Gastrocnemius medialis (tissue), 4 donors: ENCODE measurements around the gene MAPK8. TPM values are rescaled to one million over a fixed set of nuclear protein-coding genes. Genes with fewer than 3 reads are reported as not detected.
"Not testable (repeated sequence)": the region's sequence is repeated elsewhere in the genome, so short reads cannot be mapped to it uniquely, and the experiment has no call there.

Source experiments
- ATAC-seq, 2 donors: fragments of 150-250 bp; one replicate each; pipeline ENCODE4 v1.9.1; 2016
- DNase-seq, 2 donors: peaks; one replicate each; pipeline ENCODE4 v3.0.0-alpha.2; 2019
- H3K27ac ChIP-seq, 4 donors: fragments of 200-600 bp; sonication (generic); 1 replicate in 1 of 4; 2 replicates in 3 of 4; pipeline ENCODE4 v1.5.1; 2016 to 2018; ENCODE audit warnings: mild to moderate bottlenecking in 2 of 4, moderate library complexity in 1 of 4
- H3K27me3 ChIP-seq, 3 donors: fragments of 200-600 bp; sonication (generic) in 2 of 3; 1 replicate in 1 of 3; 2 replicates in 2 of 3; pipeline versions ENCODE4 v1.5.1 to v1.6.0; 2016 to 2019; ENCODE audit warnings: mild to moderate bottlenecking in 1 of 3, moderate library complexity in 1 of 3
- H3K36me3 ChIP-seq, 2 donors: fragments of 200-600 bp; sonication (generic) in 1 of 2; one replicate each; pipeline ENCODE4 v1.5.1; 2017 to 2018
- H3K4me1 ChIP-seq, 2 donors: fragments of 200-600 bp; sonication (generic) in 1 of 2; one replicate each; pipeline ENCODE4 v1.5.1; 2016 to 2017; ENCODE audit warnings: mild to moderate bottlenecking in 2 of 2
- H3K4me3 ChIP-seq, 4 donors: fragments of 200-600 bp; sonication (generic) in 3 of 4; 1 replicate in 1 of 4; 2 replicates in 3 of 4; pipeline ENCODE4 v1.5.1; 2016 to 2019; ENCODE audit warnings: mild to moderate bottlenecking in 2 of 4
- H3K9me3 ChIP-seq, 3 donors: fragments of 200-600 bp; sonication (generic) in 2 of 3; 1 replicate in 1 of 3; 2 replicates in 2 of 3; pipeline ENCODE4 v1.5.1; 2016 to 2019
- POLR2A ChIP-seq, 2 donors: fragments of 450-650 bp; IDR thresholded peaks; one replicate each; pipeline ENCODE4 v1.6.1; 2017; ENCODE audit warnings: antibody characterized with exemption in 2 of 2, mild to moderate bottlenecking in 2 of 2, moderate library complexity in 2 of 2
- in situ Hi-C, 4 donors: fragments of 200-750 bp; cut with MboI; loops; one replicate each; pipeline versions ENCODE4 v1.15.0 to v1.8.0; 2017; ENCODE audit warnings: low sequenced_read_pairs in 4 of 4
- intact Hi-C: fragments of 100-400 bp; cut with DNase I; formaldehyde crosslinking; loops from one replicate; pipeline ENCODE4 v1.15.1; 2023; ENCODE audit warnings: low total_unique reads
- total RNA-seq, 4 donors: library from RNA; depleted of rRNA; stranded (reverse); fragments of >200 nt; gene quantifications; one replicate each; pipeline versions ENCODE4 v1.1.0 to v1.2.3, GENCODE V29; 2016
- TF ChIP-seq, protein P1 (sequence below), 5 experiments: fragments of 450-650 bp in 3 of 5; fragments of 200-600 bp in 2 of 5; sonication (generic) in 2 of 5; IDR thresholded peaks in 4 of 5; conservative IDR thresholded peaks in 1 of 5; 1 replicate in 4 of 5; 2 replicates in 1 of 5; pipeline ENCODE4 v1.5.1; 2016 to 2019; ENCODE audit warnings: antibody characterized with exemption in 5 of 5, mild to moderate bottlenecking in 3 of 5, moderate library complexity in 3 of 5

Gene MAPK8
- total RNA-seq, 4 donors from 2014 or later, result 25.6 to 52.1 (median 35.4) TPM

DNA sequence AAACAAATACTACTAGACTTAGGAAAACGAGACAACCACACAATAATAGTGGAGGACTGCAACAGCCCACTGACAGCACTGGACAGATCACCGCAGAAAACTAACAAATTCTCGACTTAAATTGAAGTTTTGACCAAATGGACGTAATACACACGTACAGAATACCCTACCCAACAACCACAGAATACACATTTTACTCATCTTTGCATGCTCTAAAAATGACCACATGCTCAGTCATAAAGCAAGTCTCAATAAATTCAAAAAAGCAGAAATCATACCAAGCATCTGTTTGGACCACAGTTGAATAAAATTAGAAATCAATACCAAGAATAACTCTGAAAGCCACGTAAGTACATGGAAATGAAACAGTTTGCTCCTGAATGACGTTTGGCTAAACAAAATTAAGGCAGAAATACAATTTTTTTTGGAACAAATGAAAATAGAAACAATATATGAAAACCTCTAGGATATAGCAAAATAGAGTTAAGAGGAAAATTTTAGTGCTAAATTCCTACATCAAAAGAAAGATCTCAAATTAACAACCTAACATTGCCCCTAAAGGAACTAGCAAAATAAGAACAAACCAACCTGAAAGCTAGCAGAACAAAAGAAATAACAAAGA lies 30.6 kb downstream of the MAPK8 start:
- Histone ChIP-seq H3K4me3 (no peak overlapping the region), H3K27me3 (no peaks in the 10 kb centered on the region), H3K36me3 (no peaks in the 10 kb centered on the region), H3K4me1 (peaks cover 31 to 40% of the 10 kb centered on the region in 2 donors), H3K9me3 (no peaks in the 10 kb centered on the region), H3K27ac (no peak overlapping the region)
- TF ChIP-seq POLR2A (IDR thresholded peaks at IDR 0.05), result no peak
- TF ChIP-seq, protein P1, sequence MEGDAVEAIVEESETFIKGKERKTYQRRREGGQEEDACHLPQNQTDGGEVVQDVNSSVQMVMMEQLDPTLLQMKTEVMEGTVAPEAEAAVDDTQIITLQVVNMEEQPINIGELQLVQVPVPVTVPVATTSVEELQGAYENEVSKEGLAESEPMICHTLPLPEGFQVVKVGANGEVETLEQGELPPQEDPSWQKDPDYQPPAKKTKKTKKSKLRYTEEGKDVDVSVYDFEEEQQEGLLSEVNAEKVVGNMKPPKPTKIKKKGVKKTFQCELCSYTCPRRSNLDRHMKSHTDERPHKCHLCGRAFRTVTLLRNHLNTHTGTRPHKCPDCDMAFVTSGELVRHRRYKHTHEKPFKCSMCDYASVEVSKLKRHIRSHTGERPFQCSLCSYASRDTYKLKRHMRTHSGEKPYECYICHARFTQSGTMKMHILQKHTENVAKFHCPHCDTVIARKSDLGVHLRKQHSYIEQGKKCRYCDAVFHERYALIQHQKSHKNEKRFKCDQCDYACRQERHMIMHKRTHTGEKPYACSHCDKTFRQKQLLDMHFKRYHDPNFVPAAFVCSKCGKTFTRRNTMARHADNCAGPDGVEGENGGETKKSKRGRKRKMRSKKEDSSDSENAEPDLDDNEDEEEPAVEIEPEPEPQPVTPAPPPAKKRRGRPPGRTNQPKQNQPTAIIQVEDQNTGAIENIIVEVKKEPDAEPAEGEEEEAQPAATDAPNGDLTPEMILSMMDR (IDR thresholded peaks at IDR 0.05 in 4 of 5, conservative IDR thresholded peaks at IDR 0.05 in 1 of 5), result no peak
- ATAC-seq, result no peak
- intact Hi-C loops, result no loop called here
- DNase-seq, result no peak
- in situ Hi-C loops, result no loop called here

DNA sequence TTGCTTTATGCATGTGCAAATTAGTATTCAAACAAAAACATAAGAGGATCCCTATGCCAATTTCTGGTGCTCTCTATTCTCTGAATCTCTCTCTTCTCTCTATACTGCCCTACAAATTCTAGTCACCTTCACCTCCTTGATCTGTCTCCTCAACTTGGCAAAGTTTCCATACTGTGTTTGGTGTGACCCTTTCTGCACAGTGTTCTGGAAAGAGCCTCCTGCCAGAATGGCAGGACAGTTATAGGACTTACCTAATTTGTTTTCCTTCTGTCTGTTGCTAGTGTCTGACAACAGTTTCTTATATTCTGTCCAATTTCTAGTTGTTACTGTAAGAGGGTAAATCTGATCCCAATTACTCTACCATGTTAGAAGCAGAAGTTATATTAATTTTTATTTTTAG lies 34.3 kb downstream of the MAPK8 start:
- no peak for TF ChIP-seq POLR2A (IDR thresholded peaks at IDR 0.05)
- TF ChIP-seq, protein P1 (IDR thresholded peaks at IDR 0.05 in 4 of 5, conservative IDR thresholded peaks at IDR 0.05 in 1 of 5), result no peak
- in situ Hi-C loops, result no loop called here
- no peaks in the 10 kb centered on the region for H3K27me3 ChIP-seq
- H3K27ac ChIP-seq, result no peak overlapping the region
- intact Hi-C loops, result no loop called here
- no peak overlapping the region for H3K4me3 ChIP-seq
- no peak for DNase-seq
- H3K9me3 ChIP-seq, result no peaks in the 10 kb centered on the region
- no peak for ATAC-seq
- H3K36me3 ChIP-seq, result no peaks in the 10 kb centered on the region
- H3K4me1 ChIP-seq, result peaks cover 34 to 57% of the 10 kb centered on the region in 2 donors

DNA sequence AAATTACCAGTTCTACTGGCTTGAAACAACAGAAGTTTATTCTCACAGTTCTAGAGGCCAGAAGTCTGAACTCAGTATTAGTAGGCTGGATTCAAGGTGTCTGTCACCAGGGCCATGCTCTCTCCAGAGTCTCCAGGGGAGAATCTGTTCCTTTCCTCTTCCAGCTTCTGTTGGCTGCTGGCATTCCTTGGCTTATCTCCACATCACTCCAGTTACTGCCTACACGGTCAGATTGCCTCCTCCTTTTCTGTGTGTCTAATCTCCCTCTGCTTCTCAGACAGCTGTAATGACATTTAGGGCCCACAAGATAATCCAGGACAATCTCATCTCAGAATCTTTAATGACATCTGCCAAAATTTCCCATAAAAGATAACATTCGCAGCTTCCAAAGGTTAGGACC lies 36.6 kb downstream of the MAPK8 start:
- H3K4me3 ChIP-seq, result no peak overlapping the region
- intact Hi-C loops, result no loop called here
- TF ChIP-seq, protein P1 (IDR thresholded peaks at IDR 0.05 in 4 of 5, conservative IDR thresholded peaks at IDR 0.05 in 1 of 5), result no peak
- no peak for TF ChIP-seq POLR2A (IDR thresholded peaks at IDR 0.05)
- H3K27me3 ChIP-seq, result no peaks in the 10 kb centered on the region
- ATAC-seq, result peak; percentile 60 to 75
- no peaks in the 10 kb centered on the region for H3K36me3 ChIP-seq
- H3K9me3 ChIP-seq, result no peaks in the 10 kb centered on the region
- H3K4me1 ChIP-seq, result peaks cover 32 to 51% of the 10 kb centered on the region in 2 donors
- peak in 1 of 2 donors; percentile 19 for DNase-seq
- in situ Hi-C loops, result no loop called here
- H3K27ac ChIP-seq, result no peak overlapping the region

DNA sequence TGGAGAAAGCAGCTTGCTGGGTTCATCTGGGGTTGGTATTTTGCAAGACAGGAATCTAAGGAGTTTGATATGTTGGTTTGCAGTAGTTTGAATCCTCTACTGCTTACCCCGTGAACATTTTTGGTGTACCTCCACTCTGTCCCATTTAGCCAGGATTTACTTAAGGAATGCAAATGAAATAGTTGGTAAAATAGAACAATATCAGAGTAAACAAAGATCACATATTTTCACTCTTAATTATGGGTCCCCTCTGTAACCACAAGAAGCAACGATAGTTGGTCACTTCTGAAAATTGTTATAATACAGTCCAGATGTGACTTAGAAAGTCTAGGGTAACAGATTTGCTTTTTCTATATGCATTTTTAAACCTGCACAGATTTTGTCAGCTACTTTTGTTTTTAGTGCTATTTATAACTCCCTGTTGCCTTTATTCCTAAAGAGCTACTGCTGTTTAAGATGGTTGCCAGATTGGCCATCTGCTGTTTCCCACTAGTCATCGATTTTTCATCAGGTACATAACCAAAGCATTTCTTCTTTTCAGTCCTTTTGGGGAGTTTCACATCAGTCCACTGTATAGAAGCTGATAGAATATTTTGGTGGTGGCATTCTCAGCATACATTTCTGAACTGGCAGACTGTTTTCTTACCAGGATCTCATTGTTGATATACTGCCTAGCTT lies 37.6 kb downstream of the MAPK8 start:
- in situ Hi-C loops, result no loop called here
- Histone ChIP-seq H3K27ac (no peak overlapping the region), H3K36me3 (no peaks in the 10 kb centered on the region), H3K27me3 (no peaks in the 10 kb centered on the region), H3K4me1 (peaks cover 31 to 49% of the 10 kb centered on the region in 2 donors), H3K4me3 (no peak overlapping the region), H3K9me3 (no peaks in the 10 kb centered on the region)
- ATAC-seq (no peak), DNase-seq (no peak)
- intact Hi-C loops, result no loop called here
- TF ChIP-seq POLR2A (IDR thresholded peaks at IDR 0.05), result no peak

DNA sequence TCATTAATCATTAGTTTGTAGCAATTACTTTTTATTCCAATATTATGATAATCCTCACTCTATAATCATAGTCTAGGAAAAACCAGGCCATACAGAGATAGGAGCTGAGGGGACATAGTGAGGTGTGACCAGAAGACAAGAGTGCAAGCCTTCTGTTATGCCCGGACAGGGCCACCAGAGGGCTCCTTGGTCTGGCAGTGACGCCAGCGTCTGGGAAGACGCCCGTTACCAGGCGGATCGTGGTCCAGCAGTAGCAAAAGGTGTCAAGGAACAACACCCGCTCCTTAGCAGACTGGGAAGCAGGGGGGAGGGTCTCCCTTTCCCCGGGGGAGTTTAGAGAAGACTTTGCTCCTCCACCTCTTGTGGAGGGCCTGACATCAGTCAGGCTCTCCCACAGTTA lies 39.8 kb downstream of the MAPK8 start:
- H3K4me1 ChIP-seq, result peaks cover 14 to 31% of the 10 kb centered on the region in 2 donors
- ATAC-seq, H3K27ac ChIP-seq, H3K4me3 ChIP-seq, in situ Hi-C loops, H3K36me3 ChIP-seq, DNase-seq, H3K9me3 ChIP-seq, H3K27me3 ChIP-seq, intact Hi-C loops: not testable (repeated sequence)

DNA sequence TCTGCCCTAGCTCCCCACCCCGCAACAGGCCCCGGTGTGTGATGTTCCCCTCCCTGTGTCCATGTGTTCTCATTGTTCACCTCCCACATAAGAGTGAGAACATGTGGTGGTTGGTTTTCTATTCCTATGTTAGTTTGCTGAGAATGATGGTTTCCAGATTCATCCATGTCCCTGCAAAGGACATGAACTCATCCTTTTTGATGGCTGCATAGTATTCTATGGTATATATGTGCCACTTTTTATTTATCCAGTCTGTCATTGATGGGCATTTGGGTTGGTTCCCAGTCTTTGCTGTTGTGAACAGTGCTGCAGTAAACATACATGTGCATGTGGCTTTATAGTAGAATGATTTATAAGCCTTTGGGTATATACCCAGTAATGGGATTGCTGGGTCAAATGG lies 41.1 kb downstream of the MAPK8 start:
- H3K4me1 ChIP-seq, result peaks cover 14 to 21% of the 10 kb centered on the region in 2 donors
- H3K27ac ChIP-seq, H3K4me3 ChIP-seq, intact Hi-C loops, in situ Hi-C loops, DNase-seq, H3K36me3 ChIP-seq, H3K27me3 ChIP-seq, H3K9me3 ChIP-seq, ATAC-seq: not testable (repeated sequence)

DNA sequence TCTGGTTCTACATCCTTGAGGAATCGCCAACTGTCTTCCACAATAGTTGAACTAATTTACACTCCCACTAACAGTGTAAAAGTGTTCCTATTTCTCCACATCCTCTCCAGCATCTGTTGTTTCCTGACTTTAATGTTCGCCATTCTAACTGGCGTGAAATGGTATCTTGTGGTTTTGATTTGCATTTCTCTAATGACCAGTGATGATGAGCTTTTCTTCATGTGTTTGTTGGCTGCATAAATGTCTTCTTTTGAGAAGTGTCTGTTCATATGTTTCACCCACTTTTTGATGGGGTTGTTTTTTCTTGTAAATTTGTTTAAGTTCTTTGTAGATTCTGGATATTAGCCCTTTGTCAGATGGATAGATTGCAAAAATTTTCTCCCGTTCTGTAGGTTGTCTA lies 41.5 kb downstream of the MAPK8 start:
- DNase-seq, H3K9me3 ChIP-seq, H3K4me3 ChIP-seq, intact Hi-C loops, H3K27ac ChIP-seq, ATAC-seq, H3K36me3 ChIP-seq, H3K27me3 ChIP-seq, in situ Hi-C loops: not testable (repeated sequence)
- peaks cover 14 to 21% of the 10 kb centered on the region in 2 donors for H3K4me1 ChIP-seq
